ENCODE measurements around the gene NKAIN4.
A peak's percentile ranks its signal among the peaks of the same experiment; 100 is the strongest.

NKAIN4 gene

GRCh38 chr20:63254232-63254605 lies at the start of gene NKAIN4:
Gene NKAIN4 (minus strand): TSS chr20:63254463. CDS start chr20:63254450, 13 bp downstream.
- DNase-seq (ENCODE audit: low read depth in 2 of 2): no peak

GRCh38 chr20:63303095-63303666 lies 48.9 kb upstream of the NKAIN4 start:
- DNase-seq (ENCODE audit: low read depth in 2 of 2): no peak

GRCh38 chr20:63301671-63302070 lies 47.4 kb upstream of the NKAIN4 start:
- no peak for DNase-seq (ENCODE audit: low read depth in 2 of 2)

- no peak for DNase-seq (ENCODE audit: low read depth in 2 of 2)
These were observed 44.6 kb upstream of the NKAIN4 start for GRCh38 chr20:63298731-63299312.

- no peak for DNase-seq (ENCODE audit: low read depth in 2 of 2)
These were observed 43.7 kb upstream of the NKAIN4 start for GRCh38 chr20:63297796-63298572.

- DNase-seq (ENCODE audit: low read depth in 2 of 2): no peak
These were observed 43.1 kb upstream of the NKAIN4 start for GRCh38 chr20:63297371-63297781.

GRCh38 chr20:63296531-63297299 lies 42.5 kb upstream of the NKAIN4 start:
- no peak for DNase-seq (ENCODE audit: low read depth in 2 of 2)

- DNase-seq (ENCODE audit: low read depth in 2 of 2): no peak
These were observed 41.6 kb upstream of the NKAIN4 start for GRCh38 chr20:63295846-63296245.

GRCh38 chr20:63295422-63295821 lies 41.2 kb upstream of the NKAIN4 start:
- no peak for DNase-seq (ENCODE audit: low read depth in 2 of 2)

- DNase-seq (ENCODE audit: low read depth in 2 of 2): no peak
These were observed 40.8 kb upstream of the NKAIN4 start for GRCh38 chr20:63295018-63295417.

GRCh38 chr20:63294536-63294900 lies 40.3 kb upstream of the NKAIN4 start:
- DNase-seq (ENCODE audit: low read depth in 2 of 2): no peak

- no peak for DNase-seq (ENCODE audit: low read depth in 2 of 2)
These were observed 39.7 kb upstream of the NKAIN4 start for GRCh38 chr20:63293871-63294535.

GRCh38 chr20:63293456-63293855 lies 39.2 kb upstream of the NKAIN4 start:
- DNase-seq (ENCODE audit: low read depth in 2 of 2): no peak

- no peak for DNase-seq (ENCODE audit: low read depth in 2 of 2)
These were observed 38.6 kb upstream of the NKAIN4 start, which contains the start of gene COL20A1 for GRCh38 chr20:63292904-63293303. Gene COL20A1 (plus strand): TSS chr20:63293186. CDS start chr20:63295108, 1,922 bp downstream.

- DNase-seq (ENCODE audit: low read depth in 2 of 2): no peak
These were observed 38.0 kb upstream of the NKAIN4 start for GRCh38 chr20:63292292-63292701.

GRCh38 chr20:63291811-63292210 lies 37.5 kb upstream of the NKAIN4 start:
- DNase-seq (ENCODE audit: low read depth in 2 of 2): no peak

- peak in 1 of 2 donors; percentile 33 for DNase-seq (ENCODE audit: low read depth in 2 of 2)
These were observed 36.6 kb upstream of the NKAIN4 start for GRCh38 chr20:63290677-63291472.

GRCh38 chr20:63290136-63290676 lies 35.9 kb upstream of the NKAIN4 start:
- DNase-seq (ENCODE audit: low read depth in 2 of 2): no peak

GRCh38 chr20:63289311-63290135 lies 35.3 kb upstream of the NKAIN4 start:
- no peak for DNase-seq (ENCODE audit: low read depth in 2 of 2)

Data from activated CD8-positive, alpha-beta memory T cell treated with anti-CD3 and anti-CD28 coated beads for 4 hours (primary cell).